Measurements from ENCODE around the gene LRRC4. TPM values are rescaled to one million over a fixed set of nuclear protein-coding genes. Genes with fewer than 3 reads are reported as not detected.

Gene LRRC4
- total and polyA plus RNA-seq, 2 donors (not counting 3 experiments of a cell fraction or from before 2014, with no cell fraction given): 3.8 to 4.2 TPM

DNA sequence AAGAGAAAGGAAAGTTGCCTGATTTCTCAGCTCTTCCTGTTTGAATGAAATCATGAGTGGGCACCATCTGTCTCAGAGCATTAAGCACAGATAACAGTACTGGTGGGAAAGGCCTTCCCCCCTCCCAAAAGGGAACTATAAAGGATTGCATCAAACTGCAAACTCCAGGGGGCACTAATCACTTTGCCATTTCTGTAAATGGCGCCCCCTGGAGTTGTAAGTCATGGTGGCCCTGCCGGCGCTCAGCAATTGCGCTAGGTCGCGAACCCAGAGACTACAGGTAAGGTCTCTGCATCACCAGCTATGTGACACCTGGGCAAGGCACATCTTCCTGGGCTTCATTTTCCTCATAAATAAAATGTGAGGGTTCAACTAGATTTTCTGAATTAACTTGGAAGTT lies 11.1 kb downstream of the LRRC4 start:
- Histone ChIP-seq H3K27ac (ENCODE audit: insufficient read depth, low read depth, low read length) (no peak overlapping the region), H3K27me3 (ENCODE audit: control insufficient read depth in 2 of 2, insufficient read depth in 2 of 2, low read length in 2 of 2) (no peaks in the 10 kb centered on the region), H3K4me2 (ENCODE audit: insufficient read depth, low read length) (no peak overlapping the region), H3K4me3 (replicated peaks in 1 of 3; ENCODE audit: insufficient read depth in 1 of 3, low read depth in 1 of 3, low read length in 3 of 3) (no peak overlapping the region), H3K36me3 (ENCODE audit: control insufficient read depth in 2 of 2, extremely low read depth in 1 of 2, insufficient read depth in 2 of 2, low read length in 2 of 2) (peaks cover 0 to 2% of the 10 kb centered on the region in 2 experiments), H2AFZ (ENCODE audit: low read depth, low read length) (no peak overlapping the region), H3K79me2 (ENCODE audit: control insufficient read depth, insufficient read depth, low read length) (no peaks in the 10 kb centered on the region), H4K20me1 (replicated peaks; ENCODE audit: control insufficient read depth, extremely low read depth, insufficient read depth, low read length) (no peaks in the 10 kb centered on the region), H3K9ac (replicated peaks; ENCODE audit: extremely low read depth, insufficient read depth, low read length) (no peak overlapping the region), H3K4me1 (ENCODE audit: control insufficient read depth, extremely low read depth, insufficient read depth, low read length) (peaks cover 10% of the 10 kb centered on the region), H3K9me3 (replicated peaks; ENCODE audit: control insufficient read depth, insufficient read depth, low read length) (no peaks in the 10 kb centered on the region), H3K9me1 (replicated peaks; ENCODE audit: control insufficient read depth, extremely low read depth, insufficient read depth, low read length) (no peaks in the 10 kb centered on the region)
- ChIA-PET CTCF (interaction anchor here (0.9 to 1.3 kb wide), 3 partner anchors 9 to 312 kb away, joined by 3 read pairs; no protein-coding TSS in a partner anchor), POLR2A (no interaction called here)
- FAIRE-seq: no peak
- no TSS peak for BruUV-seq (replicated peaks)
- DNase-seq (ENCODE audit: low read depth, low spot score): no peak
- intact Hi-C loops (cut with micrococcal nuclease) (no loop called here), dilution Hi-C loops (cut with MboI; ENCODE audit: extremely low pct_ligation_motif_present, low sequenced_read_pairs) (no loop called here)
- TF ChIP-seq, protein P1, sequence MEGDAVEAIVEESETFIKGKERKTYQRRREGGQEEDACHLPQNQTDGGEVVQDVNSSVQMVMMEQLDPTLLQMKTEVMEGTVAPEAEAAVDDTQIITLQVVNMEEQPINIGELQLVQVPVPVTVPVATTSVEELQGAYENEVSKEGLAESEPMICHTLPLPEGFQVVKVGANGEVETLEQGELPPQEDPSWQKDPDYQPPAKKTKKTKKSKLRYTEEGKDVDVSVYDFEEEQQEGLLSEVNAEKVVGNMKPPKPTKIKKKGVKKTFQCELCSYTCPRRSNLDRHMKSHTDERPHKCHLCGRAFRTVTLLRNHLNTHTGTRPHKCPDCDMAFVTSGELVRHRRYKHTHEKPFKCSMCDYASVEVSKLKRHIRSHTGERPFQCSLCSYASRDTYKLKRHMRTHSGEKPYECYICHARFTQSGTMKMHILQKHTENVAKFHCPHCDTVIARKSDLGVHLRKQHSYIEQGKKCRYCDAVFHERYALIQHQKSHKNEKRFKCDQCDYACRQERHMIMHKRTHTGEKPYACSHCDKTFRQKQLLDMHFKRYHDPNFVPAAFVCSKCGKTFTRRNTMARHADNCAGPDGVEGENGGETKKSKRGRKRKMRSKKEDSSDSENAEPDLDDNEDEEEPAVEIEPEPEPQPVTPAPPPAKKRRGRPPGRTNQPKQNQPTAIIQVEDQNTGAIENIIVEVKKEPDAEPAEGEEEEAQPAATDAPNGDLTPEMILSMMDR (IDR thresholded peaks at IDR 0.05; ENCODE audit: extremely low read depth in 1 of 2, insufficient read depth in 1 of 2, low read depth in 1 of 2, low read length in 2 of 2): peak; percentile 12 to 21
- no peak for TF ChIP-seq EZH2 (IDR thresholded peaks at IDR 0.05; ENCODE audit: borderline replicate concordance, low read depth, low read length, severe bottlenecking)

DNA sequence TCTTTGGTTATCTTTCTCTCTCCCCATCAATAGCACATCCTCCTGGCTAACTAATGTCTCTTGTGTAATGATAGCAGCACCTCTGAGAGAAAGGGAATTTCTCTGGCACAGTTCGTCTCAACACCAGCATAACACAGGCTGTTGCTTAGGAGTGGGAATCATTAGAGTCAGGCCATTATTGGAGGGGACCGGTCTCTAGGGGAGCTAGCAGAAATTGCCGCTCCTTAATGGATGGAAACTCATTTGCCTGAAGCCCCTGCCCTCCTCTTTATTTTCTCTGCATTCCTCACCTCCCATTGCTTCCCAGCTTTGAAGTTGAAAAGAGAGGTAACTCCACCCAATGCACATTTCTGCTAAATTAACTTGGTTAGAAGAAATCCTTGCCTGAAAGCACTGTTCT lies 11.9 kb downstream of the LRRC4 start:
- no peak overlapping the region for H3K9ac ChIP-seq (replicated peaks; ENCODE audit: extremely low read depth, insufficient read depth, low read length)
- no peaks in the 10 kb centered on the region for H4K20me1 ChIP-seq (replicated peaks; ENCODE audit: control insufficient read depth, extremely low read depth, insufficient read depth, low read length)
- FAIRE-seq (no peak), DNase-seq (ENCODE audit: low read depth, low spot score) (no peak)
- TF ChIP-seq, protein P2, sequence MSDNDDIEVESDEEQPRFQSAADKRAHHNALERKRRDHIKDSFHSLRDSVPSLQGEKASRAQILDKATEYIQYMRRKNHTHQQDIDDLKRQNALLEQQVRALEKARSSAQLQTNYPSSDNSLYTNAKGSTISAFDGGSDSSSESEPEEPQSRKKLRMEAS (IDR thresholded peaks at IDR 0.05; ENCODE audit: insufficient read depth, insufficient read length): no peak
- TF ChIP-seq GATA2 (IDR thresholded peaks at IDR 0.05; ENCODE audit: insufficient read depth, insufficient read length, low read depth, low read length): no peak
- TF ChIP-seq JUN (IDR thresholded peaks at IDR 0.05; ENCODE audit: borderline replicate concordance, insufficient read depth, insufficient read length, low read depth): no peak
- TF ChIP-seq POLR2A (IDR thresholded peaks at IDR 0.05; ENCODE audit: low read depth, low read length): no peak
- TF ChIP-seq POLR2AphosphoS5 (IDR thresholded peaks at IDR 0.05; ENCODE audit: insufficient read depth, low read depth, low read length): no peak
- TF ChIP-seq, protein P1 (IDR thresholded peaks at IDR 0.05; ENCODE audit: extremely low read depth in 1 of 2, insufficient read depth in 1 of 2, low read depth in 1 of 2, low read length in 2 of 2): no peak
- H3K36me3 ChIP-seq (ENCODE audit: control insufficient read depth in 2 of 2, extremely low read depth in 1 of 2, insufficient read depth in 2 of 2, low read length in 2 of 2): peaks cover 0 to 2% of the 10 kb centered on the region in 2 experiments
- H3K27ac ChIP-seq (ENCODE audit: insufficient read depth, low read depth, low read length): no peak overlapping the region
- dilution Hi-C loops (cut with MboI; ENCODE audit: extremely low pct_ligation_motif_present, low sequenced_read_pairs): no loop called here
- H3K4me3 ChIP-seq (replicated peaks in 1 of 3; ENCODE audit: insufficient read depth in 1 of 3, low read depth in 1 of 3, low read length in 3 of 3): no peak overlapping the region
- H3K4me2 ChIP-seq (ENCODE audit: insufficient read depth, low read length): no peak overlapping the region
- POLR2A ChIA-PET: no interaction called here
- H2AFZ ChIP-seq (ENCODE audit: low read depth, low read length): no peak overlapping the region
- CTCF ChIA-PET: interaction anchor here (0.9 to 1.0 kb wide), 2 partner anchors 10 to 311 kb away, joined by 3 read pairs; no protein-coding TSS in a partner anchor
- no peaks in the 10 kb centered on the region for H3K79me2 ChIP-seq (ENCODE audit: control insufficient read depth, insufficient read depth, low read length)
- H3K4me1 ChIP-seq (ENCODE audit: control insufficient read depth, extremely low read depth, insufficient read depth, low read length): peaks cover 8% of the 10 kb centered on the region
- H3K9me3 ChIP-seq (replicated peaks; ENCODE audit: control insufficient read depth, insufficient read depth, low read length): no peaks in the 10 kb centered on the region
- no peaks in the 10 kb centered on the region for H3K27me3 ChIP-seq (ENCODE audit: control insufficient read depth in 2 of 2, insufficient read depth in 2 of 2, low read length in 2 of 2)
- intact Hi-C loops (cut with micrococcal nuclease): no loop called here
- H3K9me1 ChIP-seq (replicated peaks; ENCODE audit: control insufficient read depth, extremely low read depth, insufficient read depth, low read length): no peaks in the 10 kb centered on the region
- BruUV-seq (replicated peaks): no TSS peak
